SH-SY5Y (cell line): ENCODE results near the gene ARHGEF28.

Experiments
- GATA2 ChIP-seq: IDR thresholded peaks from 2 replicates; pipeline ENCODE4 v1.6.1; 2011; ENCODE audit warnings: mild to moderate bottlenecking, low read depth, low read length
- GATA3 ChIP-seq: IDR thresholded peaks from 2 replicates; pipeline ENCODE4 v1.6.1; 2011; ENCODE audit warnings: low read depth, mild to moderate bottlenecking, low read length, moderate library complexity

DNA sequence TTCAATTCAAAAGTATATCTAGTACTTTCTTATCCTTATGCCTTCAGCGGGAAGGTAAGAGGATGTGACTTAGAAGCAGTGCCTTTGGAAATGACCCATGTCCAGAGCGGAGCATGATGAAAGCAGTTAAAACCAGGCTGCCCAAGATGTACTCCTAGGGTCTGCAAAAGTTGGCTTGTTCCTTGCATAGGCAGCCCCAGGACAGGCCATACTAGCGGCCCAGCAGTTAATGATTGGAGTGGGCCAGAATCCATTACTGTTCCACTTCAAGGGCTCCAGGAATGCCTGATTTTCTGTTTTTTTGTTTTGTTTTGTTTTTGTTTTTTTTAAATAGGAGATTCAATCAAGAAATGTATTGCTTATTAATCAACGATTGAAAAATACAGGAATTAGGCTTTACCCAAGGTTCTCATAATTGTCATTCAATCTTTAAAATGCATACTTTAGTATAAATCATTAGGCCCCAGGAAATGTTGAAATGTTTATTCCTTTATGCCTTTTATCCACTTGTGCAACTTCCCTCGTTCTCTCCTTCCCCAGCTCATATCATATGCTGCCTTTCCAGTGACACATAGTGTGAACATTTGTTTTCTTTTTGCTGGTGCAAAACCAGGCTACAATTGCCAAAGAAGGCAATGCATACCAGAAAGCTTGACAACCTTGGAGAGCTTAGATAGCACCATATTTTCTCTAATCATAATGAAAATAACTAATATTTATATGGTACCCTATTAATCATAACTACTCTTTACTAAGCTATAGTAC, 190.8 kb downstream of the ARHGEF28 start:
- no peak for TF ChIP-seq GATA3
- no peak for TF ChIP-seq GATA2
